KBM-7 (cell line): Measurements from ENCODE around the gene HPCAL4.

ENCODE experiments used
- DNase-seq: peaks from one replicate; pipeline ENCODE4 v3.0.0-alpha.2; 2015
- in situ Hi-C: fragments of 300-500 bp; cut with MboI; formaldehyde crosslinking; loops from 2 replicates; pipeline ENCODE4 v1.14.3; 2020; ENCODE audit warnings: low sequenced_read_pairs, low pct_unique_long_range_greater_than_20kb, mixed read lengths

The HPCAL4 gene

DNA sequence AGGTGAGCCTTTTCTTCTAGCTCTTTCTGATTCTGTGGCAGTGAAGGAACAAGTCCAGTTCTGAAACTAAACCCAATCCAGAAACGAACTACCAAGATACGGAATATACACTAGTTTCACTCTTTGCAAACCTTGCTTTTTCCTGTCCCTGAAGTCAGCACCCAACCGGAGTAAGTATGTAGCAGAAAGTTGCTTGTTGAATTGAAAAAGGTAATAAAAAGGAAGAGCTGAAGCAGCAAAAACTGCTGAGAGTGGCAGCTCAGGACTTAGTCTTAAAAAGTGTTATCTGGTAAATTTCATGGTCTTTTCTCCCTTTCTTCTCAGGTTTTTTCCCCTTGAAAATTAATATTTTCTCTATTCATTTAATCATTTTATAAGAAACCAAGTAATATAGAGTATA, 9.9 kb downstream of the HPCAL4 start:
- in situ Hi-C loops, result no loop called here
- DNase-seq, result no peak

- in situ Hi-C loops, result no loop called here
Observed at GRCh38 chr1:39680751-39681150, 10.5 kb downstream of the HPCAL4 start.

DNA sequence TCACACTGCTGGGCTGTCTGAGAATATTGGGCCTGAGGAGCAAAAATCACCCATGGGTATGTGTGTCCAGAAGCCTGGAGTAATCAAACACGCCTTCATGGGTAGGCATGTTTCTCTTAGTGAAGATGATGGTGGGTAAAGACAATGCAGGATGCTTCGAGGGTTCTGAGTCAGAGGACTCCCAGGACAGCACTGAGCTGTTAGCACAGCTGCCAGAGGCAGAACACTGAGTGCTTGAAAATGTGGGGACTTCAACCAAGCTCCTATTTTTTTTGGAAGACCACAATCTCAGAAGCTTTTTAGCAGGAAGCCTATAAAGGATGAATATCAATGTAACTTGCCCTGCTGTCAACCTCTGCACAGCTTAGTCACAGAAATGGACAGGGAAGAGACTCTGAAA, 11.4 kb downstream of the HPCAL4 start:
- in situ Hi-C loops, result no loop called here
- no peak for DNase-seq

More at GRCh38 chr1:39680751-39681150, 10.5 kb downstream of the HPCAL4 start:
- DNase-seq, result no peak

DNA sequence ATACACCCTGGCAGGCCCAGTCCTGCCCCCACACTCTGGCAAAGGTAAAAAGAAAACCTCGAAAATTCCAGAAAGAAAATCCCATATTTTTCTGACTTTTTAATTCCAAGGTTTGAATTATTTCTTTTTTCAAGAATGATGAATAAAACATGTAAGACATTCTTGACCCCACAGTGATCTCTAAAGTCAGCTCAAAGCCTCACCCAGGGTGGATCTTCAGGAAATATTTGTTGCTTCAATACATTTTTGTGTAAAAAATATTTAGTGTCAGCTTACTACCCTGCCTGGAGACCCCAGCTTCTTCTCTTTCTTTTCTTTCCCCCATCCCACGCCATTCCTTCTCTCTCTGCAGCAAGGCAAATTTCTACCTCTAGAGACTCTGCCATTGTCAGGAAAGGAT, 12.3 kb downstream of the HPCAL4 start:
- in situ Hi-C loops, result no loop called here

DNA sequence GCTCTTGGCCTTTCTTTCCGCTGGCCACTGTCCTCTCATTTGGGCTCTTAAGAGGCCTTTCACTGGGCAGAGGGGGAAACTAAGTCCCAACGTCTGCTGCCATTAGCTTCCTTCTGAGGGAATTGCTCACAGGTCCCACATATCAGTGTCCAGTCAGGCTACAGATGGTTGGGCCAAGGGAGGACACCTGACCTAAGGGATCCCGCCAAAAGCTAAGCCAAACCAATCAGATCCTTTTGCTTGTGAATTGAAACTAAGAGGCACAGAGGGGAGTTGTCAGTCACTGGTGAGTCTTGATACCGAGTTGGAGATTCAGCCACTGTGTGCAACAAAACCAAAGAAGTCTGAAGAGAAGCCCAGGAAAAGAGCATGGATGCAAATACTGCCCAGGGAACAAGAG, 13.6 kb downstream of the HPCAL4 start:
- no peak for DNase-seq
- in situ Hi-C loops, result no loop called here

More for the DNA sequence above, 12.3 kb downstream of the HPCAL4 start:
- DNase-seq, result no peak

GRCh38 chr1:39676948-39677548, 14.2 kb downstream of the HPCAL4 start:
- in situ Hi-C loops, result no loop called here

GRCh38 chr1:39675220-39675619, 16.0 kb downstream of the HPCAL4 start:
- in situ Hi-C loops, result no loop called here
- DNase-seq, result no peak

More at GRCh38 chr1:39676948-39677548, 14.2 kb downstream of the HPCAL4 start:
- DNase-seq, result no peak

DNA sequence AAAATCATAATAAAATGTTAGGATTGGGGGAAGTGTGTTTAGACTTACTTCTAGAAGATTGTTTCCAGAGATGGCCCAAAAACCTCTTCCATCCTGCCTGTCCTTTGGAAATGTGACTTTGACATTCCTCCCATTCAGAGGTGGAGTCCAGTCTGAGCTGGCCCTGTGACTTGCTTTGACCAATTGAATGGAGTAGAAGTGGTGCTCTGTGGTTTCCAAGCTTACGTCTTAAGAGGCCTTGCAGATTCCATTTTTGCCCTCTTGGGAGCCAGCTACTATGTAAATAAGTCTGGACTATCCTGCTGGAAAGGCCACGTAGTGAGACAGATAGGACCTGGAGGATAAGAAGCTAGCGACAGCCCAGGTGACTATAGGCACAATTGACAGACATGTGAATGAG, 18.0 kb downstream of the HPCAL4 start:
- in situ Hi-C loops, result no loop called here
- DNase-seq, result no peak

GRCh38 chr1:39672551-39672947, 18.7 kb downstream of the HPCAL4 start:
- DNase-seq, result no peak
- in situ Hi-C loops, result no loop called here

DNA sequence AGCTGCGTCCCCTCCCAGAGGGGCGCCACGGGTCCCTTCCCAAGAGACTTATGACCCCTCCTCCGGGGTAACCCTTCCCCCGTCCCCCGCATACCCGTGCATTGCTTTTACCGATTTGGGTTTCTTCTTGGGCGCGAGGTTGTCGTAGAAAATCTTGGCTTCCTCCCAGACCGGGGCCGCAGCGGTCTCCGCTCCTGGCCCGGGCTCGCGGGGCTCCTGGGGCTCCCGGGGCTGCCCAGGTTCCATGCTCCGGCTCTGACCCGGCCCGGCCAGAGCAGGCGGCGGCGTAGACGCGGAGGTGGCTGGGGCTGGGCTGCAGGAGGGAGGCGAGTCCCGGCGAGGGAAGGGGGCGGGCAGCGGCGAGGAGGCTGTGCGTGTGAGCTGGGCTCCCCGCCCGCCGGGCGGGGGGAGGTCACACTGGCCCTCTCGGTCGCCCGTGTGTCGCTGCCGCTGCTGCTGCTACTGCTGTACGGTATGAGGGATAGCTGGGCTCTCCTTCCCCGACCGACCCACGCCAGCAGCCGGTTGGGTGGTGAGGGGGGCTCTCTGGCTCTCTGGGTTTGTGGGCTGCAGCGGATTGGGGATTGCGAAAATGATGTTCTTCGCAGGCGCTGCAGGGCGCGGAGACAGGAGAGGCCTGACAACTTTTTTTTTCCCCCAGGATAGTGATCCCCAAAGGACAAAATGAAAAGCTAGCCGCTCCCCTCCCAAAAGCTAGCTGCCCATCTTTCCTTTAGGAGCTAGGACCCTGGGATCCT, 19.3 kb downstream of the HPCAL4 start, which contains the start of gene NT5C1A:
Gene NT5C1A (minus strand): TSS at position 315 of the 758 bp plus-strand sequence. CDS start 69 bp downstream, at position 246.
- DNase-seq, result peak; percentile 33
- in situ Hi-C loops, result no loop called here

- DNase-seq, result no peak
Observed at GRCh38 chr1:39671433-39671792, 19.8 kb downstream of the HPCAL4 start.

GRCh38 chr1:39670689-39671088, 20.5 kb downstream of the HPCAL4 start:
- in situ Hi-C loops, result no loop called here
- no peak for DNase-seq

More at GRCh38 chr1:39671433-39671792, 19.8 kb downstream of the HPCAL4 start:
- in situ Hi-C loops, result no loop called here

DNA sequence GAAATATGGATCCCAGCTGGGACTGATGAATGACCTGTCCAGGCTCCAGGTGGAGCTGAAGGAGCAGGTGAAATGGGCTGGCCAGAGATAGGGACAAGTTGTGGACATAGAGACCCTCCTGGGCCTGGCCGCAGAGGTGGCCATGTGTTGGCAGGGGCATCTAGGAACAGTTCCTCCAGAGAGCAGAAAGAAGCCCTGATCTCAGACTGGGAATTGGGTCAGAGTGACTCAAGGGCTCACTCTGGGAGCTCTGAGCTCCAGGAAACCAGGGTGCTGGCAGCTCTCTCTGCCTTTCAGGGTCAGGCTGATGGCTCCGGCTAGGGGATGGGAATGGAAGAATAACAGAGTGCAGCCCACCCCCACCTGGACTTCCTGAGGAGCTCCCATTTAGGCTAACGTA, 22.3 kb downstream of the HPCAL4 start:
- DNase-seq, result no peak
- in situ Hi-C loops, result no loop called here

DNA sequence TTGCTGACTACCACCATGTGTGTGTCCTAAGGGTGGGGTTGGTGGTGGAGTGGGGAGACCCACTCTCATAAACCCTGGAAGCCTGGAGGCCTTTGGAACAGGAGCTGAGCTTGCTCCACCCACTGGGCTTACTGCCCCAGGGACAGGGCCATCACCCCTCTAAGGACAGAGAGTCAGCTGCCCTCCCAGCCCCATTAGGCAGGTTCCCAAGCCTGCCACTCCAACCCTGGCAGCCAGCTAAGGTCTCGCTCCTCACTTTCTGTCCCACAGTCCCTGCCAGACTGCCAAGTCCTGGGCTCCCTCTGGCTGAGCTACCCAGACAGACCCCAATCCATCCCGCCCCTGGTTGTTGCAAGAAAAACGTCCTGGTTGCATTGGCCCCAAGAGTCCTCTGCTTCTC, 23.1 kb downstream of the HPCAL4 start:
- in situ Hi-C loops, result no loop called here
- no peak for DNase-seq

- DNase-seq, result no peak
Observed at GRCh38 chr1:39666772-39667171, 24.5 kb downstream of the HPCAL4 start.

GRCh38 chr1:39663559-39663958, 27.7 kb downstream of the HPCAL4 start:
- no peak for DNase-seq
- in situ Hi-C loops, result no loop called here

More at GRCh38 chr1:39666772-39667171, 24.5 kb downstream of the HPCAL4 start:
- in situ Hi-C loops, result no loop called here

- in situ Hi-C loops, result no loop called here
- DNase-seq, result no peak
Observed at GRCh38 chr1:39662861-39663260, 28.4 kb downstream of the HPCAL4 start.

GRCh38 chr1:39659538-39659937, 31.7 kb downstream of the HPCAL4 start:
- in situ Hi-C loops, result no loop called here
- DNase-seq, result no peak

DNA sequence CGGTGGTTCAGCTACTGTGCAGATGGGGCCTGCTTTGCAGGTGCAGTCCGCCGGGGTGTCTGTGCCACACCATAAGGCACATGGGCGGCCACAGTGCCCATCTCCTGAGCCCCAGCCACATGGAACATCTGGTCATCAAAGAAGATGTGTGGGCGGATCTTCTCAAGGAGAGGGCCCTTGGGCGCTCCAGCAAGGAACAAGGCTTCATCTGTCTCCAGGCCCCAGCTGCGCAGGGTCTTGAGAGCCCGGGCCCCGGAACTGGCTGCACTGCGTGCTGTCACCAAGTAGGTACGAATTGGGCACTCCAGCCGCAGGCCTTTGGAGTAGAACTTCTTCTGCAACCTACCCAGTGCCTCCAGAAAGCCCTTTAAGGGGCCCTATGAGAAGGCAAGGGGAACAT, 32.1 kb downstream of the HPCAL4 start:
- in situ Hi-C loops, result no loop called here

DNA sequence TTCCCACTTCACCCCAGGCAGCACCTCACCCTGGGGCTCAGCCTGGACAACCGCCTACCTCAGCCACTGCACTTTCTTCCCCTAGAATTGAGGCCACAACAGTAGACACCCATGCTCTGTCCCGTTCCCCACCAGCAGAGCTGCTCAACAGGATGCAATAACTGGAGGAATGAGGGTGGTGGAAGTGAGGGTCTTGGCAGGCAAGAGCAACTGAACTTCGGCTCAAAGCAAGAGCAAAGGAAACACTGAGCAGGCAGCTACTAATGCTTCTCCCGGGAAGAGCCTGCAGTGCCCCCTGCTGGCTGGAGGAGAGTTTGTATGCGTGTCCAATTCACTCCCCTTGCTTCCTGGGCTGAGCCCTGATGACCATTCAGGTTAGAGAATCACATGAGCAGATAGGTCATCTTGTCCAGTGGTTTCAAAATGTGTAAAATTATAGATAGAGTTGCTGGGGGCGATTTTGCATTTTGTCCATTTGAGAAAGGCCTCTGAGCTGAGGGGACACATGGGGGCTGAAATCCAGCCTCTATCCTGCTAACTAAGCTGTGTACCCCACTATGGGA, 33.2 kb downstream of the HPCAL4 start:
- in situ Hi-C loops, result no loop called here
- DNase-seq, result peak; percentile 78

More for the DNA sequence above, 32.1 kb downstream of the HPCAL4 start:
- no peak for DNase-seq
